Activated CD8-positive, alpha-beta memory T cell treated with anti-CD3 and anti-CD28 coated beads, Interleukin-2, amount 50 U/mL, for 48 hours (primary cell): ENCODE data around the gene EPHA3.

Experiments used
- DNase-seq: peaks from one replicate; pipeline ENCODE4 v3.0.0-alpha.2; 2020

EPHA3 gene

DNA sequence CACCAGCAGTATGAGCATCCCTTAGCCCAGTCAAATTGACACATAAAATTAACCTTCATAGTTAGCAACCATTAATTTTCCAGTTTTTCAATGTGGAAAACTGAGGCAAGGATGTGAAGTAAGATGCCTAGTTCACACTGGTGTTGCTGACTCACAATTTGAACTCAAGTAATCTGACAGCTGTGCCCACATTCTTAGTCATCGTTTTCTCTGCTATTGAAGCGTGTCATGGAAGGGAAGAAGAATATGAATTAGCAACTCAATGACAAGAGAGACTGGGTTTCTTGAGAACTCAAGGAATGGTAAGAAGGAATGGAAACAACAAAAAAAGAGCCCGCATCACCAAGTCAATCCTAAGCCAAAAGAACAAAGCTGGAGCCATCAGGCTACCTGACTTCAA is 261.4 kb downstream of the EPHA3 start:
- no peak for DNase-seq

- no peak for DNase-seq
Measured at GRCh38 chr3:89372456-89372855, 265.0 kb downstream of the EPHA3 start.

DNA sequence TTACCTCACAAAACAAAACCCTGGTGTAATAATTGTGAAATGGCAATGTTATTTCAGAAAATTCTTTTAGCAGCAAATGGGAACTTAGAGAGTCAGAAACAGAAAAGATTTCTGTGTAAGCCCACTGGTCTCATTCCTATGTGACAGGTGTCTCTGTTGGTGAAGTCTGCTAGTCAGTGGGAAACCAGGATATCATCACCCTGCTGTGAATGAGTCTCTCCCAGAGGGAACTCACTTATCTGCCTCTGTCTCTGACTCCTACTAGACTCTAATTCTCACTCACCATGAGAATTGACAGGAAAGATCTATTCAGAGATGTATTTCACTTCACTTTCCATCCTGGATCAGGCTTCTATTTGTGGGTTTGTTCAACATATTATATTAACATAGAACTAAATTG is 266.0 kb downstream of the EPHA3 start:
- no peak for DNase-seq

GRCh38 chr3:89375451-89375850 is 268.0 kb downstream of the EPHA3 start:
- DNase-seq, result no peak

- no peak for DNase-seq
Measured at GRCh38 chr3:89380016-89380415, 272.6 kb downstream of the EPHA3 start.

DNA sequence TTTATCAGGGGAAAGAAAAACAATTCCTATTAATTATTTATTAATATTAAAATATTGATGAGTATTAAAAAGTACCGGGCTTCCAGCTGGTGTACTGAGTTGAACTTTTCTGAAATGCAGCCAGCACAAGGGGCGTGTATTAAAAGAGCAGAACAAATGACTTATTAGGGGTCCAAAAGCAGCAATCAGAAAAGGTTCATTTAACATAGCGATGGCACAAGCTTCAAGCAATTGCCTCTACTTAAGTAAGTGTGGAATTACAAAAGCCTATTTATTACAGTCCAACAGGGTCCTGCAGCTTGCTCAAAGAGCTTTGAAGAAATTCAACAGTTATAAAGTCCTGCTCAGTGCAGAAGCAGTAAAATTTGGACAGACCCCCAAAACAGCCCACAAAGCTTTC is 285.6 kb downstream of the EPHA3 start:
- DNase-seq, result no peak

DNA sequence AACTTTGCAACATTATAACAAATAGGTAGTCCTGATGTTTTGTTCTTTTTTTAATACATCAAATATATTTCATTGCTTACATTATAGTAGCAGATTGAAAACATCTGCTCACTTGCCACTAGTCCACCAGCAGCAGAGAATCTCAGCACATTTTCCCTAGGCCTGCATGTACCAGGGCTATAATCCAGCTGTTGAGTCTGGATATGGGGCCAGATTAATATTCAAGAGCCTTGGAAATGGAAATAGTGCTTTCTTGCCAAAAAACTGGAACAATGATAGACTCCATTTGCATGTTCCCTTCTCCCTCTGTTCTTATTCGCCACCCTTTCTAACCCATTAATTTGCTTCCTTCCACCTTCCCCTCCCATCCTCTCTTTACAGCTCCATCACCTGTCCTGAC is 288.0 kb downstream of the EPHA3 start:
- no peak for DNase-seq

DNA sequence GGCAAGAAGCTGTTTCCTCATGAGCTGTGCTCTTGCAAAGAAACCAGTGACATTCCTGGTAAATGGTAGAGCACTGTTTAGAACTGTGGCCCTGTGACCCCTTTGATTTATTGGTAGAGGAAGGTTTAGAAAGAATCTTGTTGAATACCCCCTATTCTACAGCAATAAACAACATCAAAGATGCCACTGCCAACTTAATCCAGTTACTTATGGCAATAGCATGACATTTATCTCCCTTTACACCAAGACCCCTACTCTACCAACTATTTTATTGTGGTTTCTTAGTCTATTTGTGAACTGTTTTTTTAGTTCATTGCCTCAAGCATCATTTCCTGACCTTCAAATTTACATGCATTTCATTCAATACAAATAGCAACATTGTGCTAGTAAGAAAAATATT is 288.6 kb downstream of the EPHA3 start:
- no peak for DNase-seq

DNA sequence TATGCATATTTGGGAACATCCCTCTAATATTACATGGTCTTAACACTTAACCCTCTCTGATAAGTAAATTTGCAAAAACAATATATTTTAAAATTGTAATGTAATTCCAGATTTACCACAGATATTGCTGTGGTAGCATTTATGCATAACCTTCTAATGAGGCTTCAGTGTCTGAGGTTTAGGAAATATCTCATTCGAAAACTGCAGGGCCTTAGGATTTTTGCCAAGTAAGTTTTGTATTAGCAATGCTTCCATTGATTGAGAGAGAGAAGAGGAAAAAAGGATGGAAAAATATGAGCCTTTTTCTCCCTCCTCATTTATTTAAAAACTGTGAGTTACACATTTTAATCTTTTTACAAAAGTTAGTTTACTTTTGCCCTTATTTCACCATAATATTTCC is 294.6 kb downstream of the EPHA3 start:
- no peak for DNase-seq

- no peak for DNase-seq
Measured at GRCh38 chr3:89405176-89405575, 297.8 kb downstream of the EPHA3 start.

GRCh38 chr3:89405593-89405992 is 298.2 kb downstream of the EPHA3 start:
- DNase-seq, result no peak

DNA sequence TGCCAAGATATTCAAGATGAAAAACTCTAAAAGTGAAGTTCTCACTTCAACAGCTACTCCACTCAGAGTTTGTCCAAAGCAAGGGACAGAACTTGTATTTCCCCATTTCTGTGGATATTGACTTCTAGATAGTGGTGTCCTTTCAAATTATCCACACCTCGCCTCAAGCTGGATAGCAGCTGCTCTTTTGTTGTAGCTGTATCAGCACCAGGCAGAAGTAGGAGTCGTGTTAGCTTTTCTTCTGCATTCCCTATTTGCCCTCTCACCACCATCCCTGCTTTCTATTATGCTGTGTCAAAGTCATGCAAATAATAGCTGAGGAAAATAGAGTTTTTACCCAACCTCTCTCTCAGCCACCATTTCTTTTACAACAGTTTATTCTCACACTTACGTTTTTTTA is 303.8 kb downstream of the EPHA3 start:
- DNase-seq, result no peak

- DNase-seq, result no peak
Measured at GRCh38 chr3:89414270-89414669, 306.8 kb downstream of the EPHA3 start.

DNA sequence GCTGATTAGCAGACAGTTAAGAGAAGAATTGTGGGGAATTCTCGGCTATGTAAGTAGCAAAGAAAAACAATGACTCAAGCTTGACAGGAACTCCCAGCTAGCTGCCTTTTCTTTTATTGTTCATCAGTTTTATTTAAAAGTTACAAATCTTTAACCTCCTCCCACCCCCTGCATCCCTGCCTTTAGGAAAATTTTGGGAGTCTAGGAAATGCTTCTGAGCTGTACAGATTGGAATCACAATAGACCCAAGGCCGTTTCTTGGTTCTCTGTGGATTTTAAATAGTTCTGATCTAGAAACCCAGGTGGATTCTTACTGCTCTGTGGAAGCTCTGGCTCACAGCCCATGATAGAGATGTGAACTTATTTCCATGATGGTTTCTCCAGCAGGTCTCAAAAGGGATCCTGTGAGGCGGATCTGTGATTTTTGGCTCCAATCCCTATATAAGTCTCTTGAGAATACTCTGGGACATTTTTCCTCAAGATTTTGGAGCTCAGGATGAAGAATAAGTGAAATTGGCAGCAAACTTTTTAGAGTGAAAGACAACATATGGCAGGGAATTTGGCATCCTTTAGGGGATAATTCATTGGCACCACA is 312.3 kb downstream of the EPHA3 start:
- no peak for DNase-seq

GRCh38 chr3:89426060-89426459 is 318.6 kb downstream of the EPHA3 start:
- DNase-seq, result no peak

- DNase-seq, result no peak
Measured at GRCh38 chr3:89434621-89435380, 327.4 kb downstream of the EPHA3 start.

DNA sequence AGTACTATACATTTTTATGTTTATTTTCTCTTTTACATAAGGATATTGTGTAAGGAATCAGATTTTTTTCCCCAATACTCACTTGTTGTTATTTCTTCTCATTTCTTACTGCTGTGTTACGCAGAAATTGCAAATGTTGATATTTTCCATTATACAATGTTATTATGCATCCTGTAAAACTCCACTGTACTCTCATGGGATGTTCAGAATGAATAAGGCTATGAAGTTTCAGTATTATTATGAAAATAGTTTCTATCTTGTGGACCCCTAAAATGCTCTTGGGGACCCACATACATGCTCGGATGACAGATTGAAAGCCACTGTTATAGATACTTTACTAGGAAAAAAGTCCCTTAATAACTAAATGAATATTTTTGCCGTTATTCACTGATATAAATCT is 329.4 kb downstream of the EPHA3 start:
- DNase-seq, result no peak

DNA sequence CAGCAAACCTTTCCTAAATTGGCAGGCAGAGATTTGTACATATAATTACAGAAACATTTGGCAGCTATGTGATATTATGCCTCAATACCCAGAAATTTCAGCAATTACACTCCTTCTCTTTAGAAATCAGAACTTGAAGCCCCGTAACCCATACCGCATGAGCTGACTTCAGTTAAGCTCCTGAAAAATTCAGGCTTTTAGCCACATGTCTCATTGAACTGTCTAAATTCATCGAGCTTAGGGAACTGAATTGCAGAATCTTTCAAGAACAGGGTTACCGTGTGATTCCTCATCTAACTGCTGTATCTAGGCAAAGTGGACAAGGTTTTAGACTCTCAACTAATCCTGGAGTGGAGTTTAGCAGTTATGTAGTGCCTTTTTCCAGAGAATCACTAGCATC is 333.0 kb downstream of the EPHA3 start:
- DNase-seq, result no peak

GRCh38 chr3:89441141-89441540 is 333.7 kb downstream of the EPHA3 start:
- no peak for DNase-seq

DNA sequence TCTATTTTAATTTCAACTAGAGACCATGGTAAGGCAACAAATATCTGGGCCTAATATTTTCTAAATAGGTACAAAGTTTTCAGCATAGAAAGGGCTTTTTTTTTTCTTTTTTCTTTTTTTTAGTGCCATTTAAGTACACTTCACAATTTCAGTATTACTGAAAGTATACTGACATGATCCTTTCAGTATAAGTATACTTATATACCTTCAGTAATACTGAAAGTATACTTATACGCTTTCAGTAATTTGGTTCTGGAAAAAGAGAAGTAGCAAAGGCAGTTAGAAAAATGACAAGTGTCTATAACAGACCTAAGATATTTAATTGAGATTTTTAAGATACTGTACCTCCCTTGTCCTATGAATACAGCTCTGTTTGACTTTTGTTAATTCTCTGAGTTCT is 339.2 kb downstream of the EPHA3 start:
- no peak for DNase-seq

- no peak for DNase-seq
Measured at GRCh38 chr3:89447243-89447642, 339.8 kb downstream of the EPHA3 start.

DNA sequence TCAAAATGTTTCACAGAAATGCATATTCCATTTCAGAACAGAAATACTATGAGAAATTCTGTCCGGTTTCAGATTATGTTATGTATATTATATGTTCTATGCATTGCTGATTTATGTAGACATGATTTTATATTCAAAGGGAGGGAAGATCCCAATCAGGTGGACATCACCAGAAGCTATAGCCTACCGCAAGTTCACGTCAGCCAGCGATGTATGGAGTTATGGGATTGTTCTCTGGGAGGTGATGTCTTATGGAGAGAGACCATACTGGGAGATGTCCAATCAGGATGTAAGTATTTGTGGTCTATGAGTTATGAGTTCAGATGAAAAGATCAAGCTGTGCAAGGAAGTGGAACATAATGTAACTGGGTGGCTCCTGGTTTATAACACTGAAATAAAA is 341.7 kb downstream of the EPHA3 start:
- no peak for DNase-seq

DNA sequence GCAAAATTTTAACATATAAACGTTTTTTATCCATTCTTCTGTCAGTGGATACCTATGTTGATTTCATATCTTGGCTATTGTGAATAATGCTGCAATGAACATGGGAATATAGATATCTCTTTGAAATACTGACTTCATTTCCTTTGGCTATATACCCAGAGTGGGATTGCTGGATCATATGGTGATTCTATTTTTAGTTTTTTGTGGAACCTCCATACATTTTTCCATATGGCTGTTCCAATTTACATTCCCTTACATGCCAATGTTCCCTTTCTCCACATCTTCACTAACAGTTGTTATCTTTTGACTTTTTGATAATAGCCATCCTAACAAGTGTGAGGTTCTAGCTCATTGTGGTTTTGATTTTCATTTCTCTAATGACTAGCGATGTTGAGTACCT is 344.6 kb downstream of the EPHA3 start:
- no peak for DNase-seq

DNA sequence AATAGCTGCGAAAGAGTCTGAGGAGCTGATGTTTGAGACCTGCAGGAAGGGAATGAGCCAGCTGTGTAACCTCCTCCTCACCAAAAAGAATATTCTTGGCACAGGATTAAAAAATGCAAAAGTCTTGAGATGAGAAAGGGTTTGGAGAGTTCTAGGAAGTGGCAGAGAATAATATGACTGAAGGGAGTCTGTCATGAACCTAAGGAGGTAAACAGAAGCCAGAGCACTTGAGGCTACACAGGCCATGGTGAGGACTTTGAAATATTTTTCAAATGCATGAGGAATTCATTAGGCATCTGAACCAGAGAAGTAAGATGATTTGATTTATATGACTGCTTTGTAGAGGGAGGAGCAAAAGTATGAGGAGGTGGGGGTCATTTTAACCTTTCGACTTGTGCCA is 347.8 kb downstream of the EPHA3 start:
- no peak for DNase-seq

GRCh38 chr3:89467898-89468363 is 360.5 kb downstream of the EPHA3 start:
- DNase-seq, result no peak
